ENCODE measurements around the gene CYP4F12. TPM values are rescaled to one million over a fixed set of nuclear protein-coding genes. Genes with fewer than 3 reads are reported as not detected.

CYP4F12 gene
- total RNA-seq, 1 experiment from 2014 or later, result not detected

DNA sequence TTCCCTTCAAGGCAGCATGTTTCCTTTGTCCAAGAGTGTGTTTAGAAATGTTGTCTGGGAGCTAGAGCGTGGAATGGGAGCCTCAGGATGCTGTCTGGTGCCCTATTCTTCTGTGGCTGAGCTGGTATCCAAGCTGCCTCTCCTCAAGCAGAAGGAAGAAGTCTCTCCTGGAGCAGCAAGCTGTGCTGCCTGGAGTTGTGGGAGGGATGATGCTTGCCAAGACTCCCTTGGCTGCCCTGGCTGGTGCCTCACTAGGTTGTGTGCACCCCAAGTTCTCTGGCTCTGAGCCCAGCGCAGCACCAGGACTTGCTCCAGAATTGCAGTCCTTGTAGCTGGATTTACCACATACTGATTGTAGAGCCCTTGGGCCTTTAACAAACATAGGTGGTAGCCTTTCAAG, 36.9 kb upstream of the CYP4F12 start:
- Histone ChIP-seq H3K23ac (ENCODE audit: insufficient read length, low read depth, low read length) (no peak overlapping the region), H3K14ac (ENCODE audit: insufficient read depth, low read length) (no peak overlapping the region), H4K91ac (ENCODE audit: insufficient read length, low read depth, low read length) (no peak overlapping the region), H3K79me1 (ENCODE audit: insufficient read depth, low read depth, low read length, poor library complexity, severe bottlenecking) (no peaks in the 10 kb centered on the region), H3K27ac (ENCODE audit: insufficient read length, low read depth, low read length) (no peak overlapping the region), H2BK12ac (ENCODE audit: insufficient read length, low read depth, low read length) (no peak overlapping the region), H3T11ph (ENCODE audit: low read length) (no peak overlapping the region), H3K4ac (ENCODE audit: low read depth, low read length) (no peak overlapping the region), H3K4me2 (ENCODE audit: insufficient read depth, insufficient read length, low read length) (no peak overlapping the region), H4K8ac (replicated peaks; ENCODE audit: insufficient read length, low read depth, low read length) (no peak overlapping the region), H3K27me3 (ENCODE audit: insufficient read depth, low read length) (no peaks in the 10 kb centered on the region), H3K18ac (ENCODE audit: insufficient read length, low read depth, low read length) (no peak overlapping the region), H2BK120ac (ENCODE audit: low read depth, low read length, poor library complexity, severe bottlenecking) (no peak overlapping the region), H2AK5ac (ENCODE audit: insufficient read length, low read length) (no peak overlapping the region), H3K23me2 (ENCODE audit: insufficient read length, low read depth, low read length, poor library complexity, severe bottlenecking) (no peaks in the 10 kb centered on the region), H2BK20ac (ENCODE audit: low read depth, low read length, poor library complexity, severe bottlenecking) (no peak overlapping the region), H4K20me1 (ENCODE audit: control insufficient read depth, insufficient read depth, insufficient read length) (no peaks in the 10 kb centered on the region), H3K56ac (ENCODE audit: insufficient read length, low read depth, low read length) (no peak overlapping the region), H2BK15ac (ENCODE audit: low read depth, low read length) (no peak overlapping the region), H3K9me3 (ENCODE audit: control insufficient read depth, low read depth, low read length) (peaks cover 80% of the 10 kb centered on the region), H2BK5ac (ENCODE audit: insufficient read length, low read length) (no peak overlapping the region), H2AFZ (ENCODE audit: low read length) (no peak overlapping the region), H4K5ac (ENCODE audit: insufficient read length, low read depth, low read length) (no peak overlapping the region), H3K4me1 (ENCODE audit: insufficient read depth, low read length) (no peaks in the 10 kb centered on the region), H3K79me2 (ENCODE audit: insufficient read depth, low read length) (no peaks in the 10 kb centered on the region), H3K9ac (ENCODE audit: extremely low read depth, insufficient read length, low read length) (no peak overlapping the region)
- no peak for DNase-seq
- peaks cover 3% of the 10 kb centered on the region for H3K27me3 Mint-ChIP-seq (ENCODE audit: low read depth)
- no CpG with 5 or more reads among the region's 2 CpGs for WGBS (ENCODE audit: extremely low coverage, insufficient read length, low lambda C conversion rate)
- peaks cover 80 to 87% of the 10 kb centered on the region in 2 experiments for H3K9me3 Mint-ChIP-seq
- peaks cover 0 to 20% (median 3%) of the 10 kb centered on the region in 3 experiments; a peak in 4 of 7 replicates for H3K36me3 Mint-ChIP-seq (ENCODE audit: insufficient read depth in 1 of 3, low read depth in 3 of 3)
- no peak overlapping the region for H3K27ac Mint-ChIP-seq
- TF ChIP-seq CTCF (conservative IDR thresholded peaks at IDR 0.05), result no peak
- H3K4me1 Mint-ChIP-seq, result no peaks in the 10 kb centered on the region
- H3K4me3 Mint-ChIP-seq, result no peak overlapping the region

All from H9 (cell line).